Activated B cell treated with CpG ODN at 0.5 μM for 24 hours (primary cell): ENCODE data around the gene EDRF1. TPM values are rescaled to one million over a fixed set of nuclear protein-coding genes. Genes with fewer than 3 reads are reported as not detected.
"Not testable (repeated sequence)": the region's sequence is repeated elsewhere in the genome, so short reads cannot be mapped to it uniquely, and the experiment has no call there.

Source experiments
- ATAC-seq: fragments of 200-7000 bp; cut with Tn5 transposase; one replicate; pipeline ENCODE4 v1.10.0; 2021; ENCODE audit warnings: low read depth, mild to moderate bottlenecking, moderate library complexity
- CTCF ChIA-PET: fragments of 350-600 bp; sonication (Branson Sonifier 250); formaldehyde crosslinking; loops from one replicate; lab custom pipeline; 2021; ENCODE audit warnings: antibody characterized with exemption; lab: Charles Lee
- POLR2A ChIA-PET: fragments of 350-600 bp; sonication (Branson Sonifier 250); formaldehyde crosslinking; loops from one replicate; lab custom pipeline; 2021; ENCODE audit warnings: antibody characterized with exemption; lab: Charles Lee
- DNase-seq: peaks from one replicate; pipeline ENCODE4 v3.0.0; 2022
- H3K27ac Mint-ChIP-seq: one replicate; pipeline ENCODE4 v1.8.0; 2020; ENCODE audit warnings: mixed read lengths
- H3K27me3 Mint-ChIP-seq: one replicate; pipeline ENCODE4 v1.8.0; 2021; ENCODE audit warnings: mixed read lengths
- H3K36me3 Mint-ChIP-seq: one replicate; pipeline ENCODE4 v1.8.0; 2021; ENCODE audit warnings: low read depth, mixed read lengths
- H3K4me1 Mint-ChIP-seq: one replicate; pipeline ENCODE4 v1.8.0; 2021; ENCODE audit warnings: mixed read lengths
- H3K4me3 Mint-ChIP-seq: one replicate; pipeline ENCODE4 v1.8.0; 2020; ENCODE audit warnings: mild to moderate bottlenecking, mixed read lengths
- H3K9me3 Mint-ChIP-seq: one replicate; pipeline ENCODE4 v1.8.0; 2020; ENCODE audit warnings: mixed read lengths
- intact Hi-C: fragments of 100-400 bp; cut with micrococcal nuclease; formaldehyde crosslinking; loops from one replicate; pipeline ENCODE4 v1.15.1; 2024
- total RNA-seq: library from RNA; stranded (reverse); gene quantifications from 2 replicates; pipeline ENCODE4 v1.2.3, GENCODE V29; 2022
- TF ChIP-seq, protein P1 (sequence below): fragments of 200-600 bp; IDR thresholded peaks from one replicate; pipeline ENCODE4 v1.8.0; 2022; ENCODE audit warnings: antibody characterized with exemption, mild to moderate bottlenecking

The EDRF1 gene
- total RNA-seq, 1 donor from 2014 or later = 52.7 TPM

DNA sequence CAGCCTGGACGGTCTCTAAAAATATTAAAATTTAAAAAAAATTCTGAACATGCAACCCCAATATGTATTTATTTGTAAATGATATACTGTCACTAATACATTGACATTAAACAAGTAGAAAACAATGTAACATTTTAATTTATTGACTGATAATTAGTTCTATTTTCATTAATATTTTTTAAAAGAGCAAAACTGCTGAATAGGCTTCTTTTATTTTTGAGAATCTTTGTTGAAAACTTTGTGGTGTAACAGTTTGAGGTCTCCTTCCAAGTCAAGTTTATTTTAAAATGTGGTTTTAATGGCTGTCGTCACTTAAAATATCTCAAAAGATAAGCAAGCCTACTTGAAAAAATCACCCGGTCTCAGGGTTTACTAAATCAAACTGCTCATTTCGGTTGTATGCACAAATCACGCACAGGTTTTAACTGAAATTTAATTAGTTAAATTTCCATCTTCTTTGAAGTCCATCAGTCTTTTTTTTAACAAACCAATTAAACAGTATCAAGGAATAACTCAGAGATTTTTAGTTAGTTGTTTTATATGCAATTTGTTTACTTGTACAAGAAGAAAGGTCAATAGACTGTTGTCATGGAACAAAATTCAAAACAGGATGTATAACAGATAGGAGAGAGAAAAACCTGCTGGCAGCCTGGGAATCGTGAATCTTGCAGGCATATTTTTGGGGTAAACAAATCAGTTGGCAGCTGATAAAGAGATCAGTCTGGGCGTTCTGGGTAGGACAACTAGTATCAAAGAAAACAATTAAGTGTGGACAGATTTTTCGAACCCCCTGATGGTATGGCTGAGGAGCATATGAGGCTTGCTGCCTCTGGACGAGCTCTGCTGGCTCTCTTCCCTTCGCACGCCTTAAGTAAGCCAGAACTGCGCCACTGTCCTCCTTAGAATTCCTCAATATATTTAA is 9.7 kb upstream of the EDRF1 start:
- intact Hi-C loops = no loop called here
- ChIA-PET CTCF (no interaction called here), POLR2A (no interaction called here)
- H3K27me3 Mint-ChIP-seq = peaks cover 2% of the 10 kb centered on the region
- H3K36me3 Mint-ChIP-seq = peaks cover 2% of the 10 kb centered on the region
- no peak overlapping the region for H3K4me3 Mint-ChIP-seq
- no peak for DNase-seq
- peaks cover 26% of the 10 kb centered on the region for H3K9me3 Mint-ChIP-seq
- H3K4me1 Mint-ChIP-seq = no peaks in the 10 kb centered on the region
- H3K27ac Mint-ChIP-seq = no peak overlapping the region
- TF ChIP-seq, protein P1, sequence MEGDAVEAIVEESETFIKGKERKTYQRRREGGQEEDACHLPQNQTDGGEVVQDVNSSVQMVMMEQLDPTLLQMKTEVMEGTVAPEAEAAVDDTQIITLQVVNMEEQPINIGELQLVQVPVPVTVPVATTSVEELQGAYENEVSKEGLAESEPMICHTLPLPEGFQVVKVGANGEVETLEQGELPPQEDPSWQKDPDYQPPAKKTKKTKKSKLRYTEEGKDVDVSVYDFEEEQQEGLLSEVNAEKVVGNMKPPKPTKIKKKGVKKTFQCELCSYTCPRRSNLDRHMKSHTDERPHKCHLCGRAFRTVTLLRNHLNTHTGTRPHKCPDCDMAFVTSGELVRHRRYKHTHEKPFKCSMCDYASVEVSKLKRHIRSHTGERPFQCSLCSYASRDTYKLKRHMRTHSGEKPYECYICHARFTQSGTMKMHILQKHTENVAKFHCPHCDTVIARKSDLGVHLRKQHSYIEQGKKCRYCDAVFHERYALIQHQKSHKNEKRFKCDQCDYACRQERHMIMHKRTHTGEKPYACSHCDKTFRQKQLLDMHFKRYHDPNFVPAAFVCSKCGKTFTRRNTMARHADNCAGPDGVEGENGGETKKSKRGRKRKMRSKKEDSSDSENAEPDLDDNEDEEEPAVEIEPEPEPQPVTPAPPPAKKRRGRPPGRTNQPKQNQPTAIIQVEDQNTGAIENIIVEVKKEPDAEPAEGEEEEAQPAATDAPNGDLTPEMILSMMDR = no peak
- no peak for ATAC-seq

DNA sequence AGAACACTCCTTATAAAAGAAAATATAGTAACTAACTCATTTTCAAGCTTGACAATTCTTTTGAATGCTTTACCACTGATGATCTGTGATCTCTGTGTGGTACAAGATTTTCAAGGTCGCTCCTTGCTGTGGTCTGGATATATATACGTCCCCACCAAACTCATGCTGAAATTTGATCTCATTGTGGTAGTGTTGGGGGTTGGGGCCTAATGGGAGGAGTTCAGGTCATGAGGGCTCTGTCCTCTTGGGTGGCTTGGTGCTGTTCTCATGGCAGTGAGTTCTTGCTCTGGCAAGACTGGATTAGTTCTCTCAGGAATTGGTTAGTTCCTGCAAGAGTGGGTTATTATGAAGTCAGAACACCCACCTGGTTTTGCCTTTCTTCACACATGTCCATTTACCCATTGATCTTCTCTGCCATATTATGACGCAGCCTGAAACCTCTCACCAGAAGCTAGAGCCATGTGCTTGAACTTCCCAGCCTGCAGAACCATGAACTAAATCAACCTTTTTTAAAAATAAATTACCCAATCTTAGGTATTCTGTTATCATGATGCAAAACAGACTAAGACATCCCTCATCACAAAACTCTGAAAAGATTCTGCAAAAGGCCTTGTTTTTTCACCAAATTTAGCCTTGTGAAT is 8.3 kb upstream of the EDRF1 start:
- no peak overlapping the region for H3K27ac Mint-ChIP-seq
- TF ChIP-seq, protein P1 = no peak
- H3K9me3 Mint-ChIP-seq = peaks cover 26% of the 10 kb centered on the region
- no peak overlapping the region for H3K4me3 Mint-ChIP-seq
- H3K4me1 Mint-ChIP-seq = no peaks in the 10 kb centered on the region
- POLR2A ChIA-PET = no interaction called here
- peaks cover 2% of the 10 kb centered on the region for H3K27me3 Mint-ChIP-seq
- intact Hi-C loops = no loop called here
- CTCF ChIA-PET = no interaction called here
- ATAC-seq (no peak), DNase-seq (no peak)
- peaks cover 2% of the 10 kb centered on the region for H3K36me3 Mint-ChIP-seq

DNA sequence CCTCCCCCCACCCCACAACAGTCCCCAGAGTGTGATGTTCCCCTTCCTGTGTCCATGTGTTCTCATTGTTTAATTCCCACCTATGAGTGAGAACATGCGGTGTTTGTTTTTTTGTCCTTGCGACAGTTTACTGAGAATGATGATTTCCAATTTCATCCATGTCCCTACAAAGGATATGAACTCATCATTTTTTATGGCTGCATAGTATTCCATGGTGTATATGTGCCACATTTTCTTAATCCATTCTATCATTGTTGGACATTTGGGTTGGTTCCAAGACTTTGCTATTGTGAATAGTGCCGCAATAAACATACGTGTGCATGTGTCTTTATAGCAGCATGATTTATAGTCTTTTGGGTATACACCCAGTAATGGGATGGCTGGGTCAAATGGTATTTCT is 4.8 kb upstream of the EDRF1 start:
- H3K4me1 Mint-ChIP-seq, H3K27ac Mint-ChIP-seq, CTCF ChIA-PET, ATAC-seq, POLR2A ChIA-PET, H3K27me3 Mint-ChIP-seq, H3K4me3 Mint-ChIP-seq, DNase-seq, H3K36me3 Mint-ChIP-seq: not testable (repeated sequence)
- peaks cover 26% of the 10 kb centered on the region for H3K9me3 Mint-ChIP-seq
- intact Hi-C loops = loop anchor here (5.0 kb wide), 2 partner anchors 647 to 667 kb away; no protein-coding TSS in a partner anchor

DNA sequence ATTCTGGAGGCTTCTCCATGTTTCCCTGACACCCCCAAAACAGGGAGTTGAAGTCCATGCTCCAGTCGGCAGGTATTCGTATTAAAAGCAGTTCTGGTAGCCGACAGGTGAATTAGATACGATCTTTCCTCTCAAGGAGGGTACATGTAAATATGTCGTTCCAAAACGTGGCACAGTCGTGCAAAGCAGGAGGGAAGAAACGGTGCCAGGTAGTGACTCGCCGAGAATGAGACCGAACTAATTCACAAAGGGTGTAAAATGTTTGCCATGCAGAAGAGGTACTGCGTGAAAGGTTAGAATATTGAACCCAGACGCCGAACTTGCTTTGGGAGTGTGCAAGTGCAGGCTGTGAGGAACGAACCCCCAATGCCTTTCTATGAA is 483 bp downstream of the EDRF1 start:
- DNase-seq (no peak), ATAC-seq (no peak)
- Mint-ChIP-seq H3K36me3 (peaks cover 38% of the 10 kb centered on the region), H3K27me3 (no peaks in the 10 kb centered on the region), H3K4me3 (peak overlapping the region; percentile 99), H3K4me1 (peaks cover 29% of the 10 kb centered on the region), H3K27ac (peak overlapping the region; percentile 96), H3K9me3 (no peaks in the 10 kb centered on the region)
- TF ChIP-seq, protein P1 = no peak
- CTCF ChIA-PET = no interaction called here
- POLR2A ChIA-PET = interaction anchor here (0.7 to 1.0 kb wide), 2 partner anchors 804 to 1258 kb away, joined by 4 to 7 read pairs; partner anchors contain the start of gene LHPP
- intact Hi-C loops = loop anchor here (10.0 kb wide), 1 partner anchor 1255 kb away; the partner anchor contains the start of gene LHPP

DNA sequence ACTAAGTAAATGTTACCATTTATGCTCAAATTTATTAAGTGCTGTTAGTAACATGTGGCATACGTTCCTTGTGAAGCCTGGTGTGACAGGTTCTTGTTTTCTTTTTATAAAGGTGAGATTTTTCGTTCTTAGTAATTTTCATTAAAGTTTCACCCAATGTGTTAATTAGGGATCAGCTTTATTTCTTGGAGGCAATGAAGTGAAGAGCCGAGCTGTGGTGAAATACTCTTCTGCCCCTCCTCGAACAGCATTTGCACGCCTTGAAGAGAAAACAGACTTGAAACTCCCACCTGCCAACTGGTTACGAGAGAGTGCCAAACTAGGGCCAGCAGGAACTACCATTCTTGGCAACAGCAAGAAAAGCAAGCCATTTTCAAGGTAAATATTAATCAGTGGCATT is 1.5 kb downstream of the EDRF1 start:
- peak overlapping the region; percentile 60 for H3K4me3 Mint-ChIP-seq
- ChIA-PET CTCF (no interaction called here), POLR2A (no interaction called here)
- ATAC-seq = no peak
- H3K4me1 Mint-ChIP-seq = peaks cover 29% of the 10 kb centered on the region
- H3K9me3 Mint-ChIP-seq = no peaks in the 10 kb centered on the region
- peaks cover 47% of the 10 kb centered on the region for H3K36me3 Mint-ChIP-seq
- TF ChIP-seq, protein P1 = no peak
- intact Hi-C loops = loop anchor here (10.0 kb wide), 1 partner anchor 1256 kb away; the partner anchor contains the start of gene LHPP
- no peak overlapping the region for H3K27ac Mint-ChIP-seq
- H3K27me3 Mint-ChIP-seq = no peaks in the 10 kb centered on the region
- DNase-seq = no peak
